SK-N-SH (cell line): ENCODE data around the gene EIF3D. TPM values are rescaled to one million over a fixed set of nuclear protein-coding genes. Genes with fewer than 3 reads are reported as not detected.

Source experiments
- CTCF ChIA-PET: fragments of 300-600, 350-600 bp; formaldehyde crosslinking; extraction: SDS; loops from one replicate; lab custom pipeline; 2021; lab: Yijun Ruan, JAX
- POLR2A ChIA-PET: fragments of 350-600 bp; sonication (Branson Sonifier 250); formaldehyde crosslinking; extraction: SDS; loops from one replicate; lab custom pipeline; 2020; ENCODE audit warnings: antibody characterized with exemption, inconsistent platforms; lab: Yijun Ruan, JAX
- DNase-seq: peaks from one replicate; pipeline ENCODE4 v3.0.0; 2012
- H2AFZ ChIP-seq: fragments of 200-600 bp; sonication (generic); 2 replicates; pipeline ENCODE4 v1.8.1; 2016; ENCODE audit warnings: antibody characterized with exemption, mild to moderate bottlenecking, low read depth
- H3F3A ChIP-seq: fragments of 200-600 bp; sonication (generic); replicated peaks from 2 replicates; pipeline ENCODE3; 2016; ENCODE audit warnings: antibody characterized with exemption, mild to moderate bottlenecking; ENCODE audit not compliant: insufficient read depth
- H3K27ac ChIP-seq, 2 experiments: fragments of 200-500 bp in 1 of 2; fragments of 200-600 bp in 1 of 2; sonication (Bioruptor generic) in 1 of 2; sonication (generic), shearing (Covaris generic) in 1 of 2; 2 replicates each; pipeline versions ENCODE4 v1.5.1 to v1.6.1; 2014 to 2016; ENCODE audit warnings: low read depth in 2 of 2, inconsistent platforms in 1 of 2, low read length in 1 of 2, mild to moderate bottlenecking in 1 of 2, mixed read lengths in 1 of 2
- H3K27me3 ChIP-seq: fragments of 200-600 bp; sonication (generic), shearing (Covaris generic); 2 replicates; pipeline ENCODE4 v1.6.1; 2016; ENCODE audit warnings: mixed run types; ENCODE audit not compliant: insufficient read depth
- H3K36me3 ChIP-seq, 2 experiments: fragments of 200-500 bp in 1 of 2; fragments of 200-600 bp in 1 of 2; sonication (Bioruptor generic) in 1 of 2; sonication (generic) in 1 of 2; replicated peaks in 1 of 2; 2 replicates each; pipeline versions ENCODE3 to v1.5.1; 2014 to 2016; ENCODE audit warnings: low read length in 1 of 2, mild to moderate bottlenecking in 1 of 2; ENCODE audit not compliant: insufficient read depth in 2 of 2, control insufficient read depth in 1 of 2
- H3K4me1 ChIP-seq, 2 experiments: fragments of 200-500 bp in 1 of 2; fragments of 200-600 bp in 1 of 2; sonication (Bioruptor generic) in 1 of 2; sonication (generic), shearing (Covaris generic) in 1 of 2; 2 replicates each; pipeline versions ENCODE4 v1.5.1 to v1.6.1; 2014 to 2016; ENCODE audit warnings: low read depth in 1 of 2, low read length in 1 of 2, mixed run types in 1 of 2; ENCODE audit not compliant: insufficient read depth in 2 of 2, control insufficient read depth in 1 of 2
- H3K4me2 ChIP-seq: fragments of 200-600 bp; sonication (generic), shearing (Covaris generic); 2 replicates; pipeline ENCODE4 v1.6.1; 2017; ENCODE audit warnings: mixed run types
- H3K4me3 ChIP-seq, 2 experiments: fragments of 200-500 bp in 1 of 2; fragments of 200-600 bp in 1 of 2; sonication (Bioruptor generic) in 1 of 2; sonication (generic), shearing (Covaris generic) in 1 of 2; 2 replicates each; pipeline versions ENCODE4 v1.5.1 to v1.8.1; 2014 to 2016; ENCODE audit warnings: low read depth in 2 of 2, inconsistent platforms in 1 of 2, low read length in 1 of 2, mild to moderate bottlenecking in 1 of 2, mixed read lengths in 1 of 2, moderate library complexity in 1 of 2
- H3K79me2 ChIP-seq: fragments of 200-600 bp; sonication (generic); 2 replicates; pipeline ENCODE4 v1.8.1; 2017; ENCODE audit warnings: mild to moderate bottlenecking; ENCODE audit not compliant: insufficient read depth
- H3K9ac ChIP-seq: fragments of 200-600 bp; sonication (generic); 2 replicates; pipeline ENCODE4 v1.6.1; 2017; ENCODE audit warnings: mixed run types
- H3K9me2 ChIP-seq: fragments of 200-600 bp; sonication (generic); 2 replicates; pipeline ENCODE4 v1.6.1; 2017; ENCODE audit warnings: mixed run types
- H3K9me3 ChIP-seq: fragments of 200-600 bp; sonication (generic); 2 replicates; pipeline ENCODE4 v1.6.1; 2017; ENCODE audit warnings: mixed run types, mild to moderate bottlenecking, moderate library complexity
- H4K20me1 ChIP-seq: fragments of 200-600 bp; sonication (generic); 2 replicates; pipeline ENCODE4 v1.6.1; 2017; ENCODE audit warnings: mild to moderate bottlenecking, mixed run types; ENCODE audit not compliant: insufficient read depth
- ELF1 ChIP-seq: IDR thresholded peaks from 2 replicates; pipeline ENCODE4 v1.4.0; 2012
- JUND ChIP-seq: IDR thresholded peaks from 2 replicates; pipeline ENCODE4 v1.4.0; 2012
- MEF2A ChIP-seq: IDR thresholded peaks from 2 replicates; pipeline ENCODE4 v1.4.0; 2012; ENCODE audit warnings: low read depth, borderline replicate concordance
- POLR2AphosphoS5 ChIP-seq: IDR thresholded peaks from 2 replicates; pipeline ENCODE4 v1.6.1; 2012; ENCODE audit warnings: low read depth, low read length
- RAD21 ChIP-seq: IDR thresholded peaks from 2 replicates; pipeline ENCODE4 v1.6.1; 2012; ENCODE audit warnings: mild to moderate bottlenecking, low read length
- RCOR1 ChIP-seq: fragments of 150-350 bp; IDR thresholded peaks from 2 replicates; pipeline ENCODE4 v1.6.1; 2017; ENCODE audit warnings: antibody characterized with exemption, low read length
- SIN3A ChIP-seq: IDR thresholded peaks from 2 replicates; pipeline ENCODE4 v1.6.1; 2012; ENCODE audit warnings: low read depth, mild to moderate bottlenecking, low read length, moderate library complexity, borderline replicate concordance
- SMC3 ChIP-seq: IDR thresholded peaks from 2 replicates; pipeline ENCODE4 v1.6.1; 2012; ENCODE audit warnings: low read depth, low read length, improper control_type of control experiment
- WGBS: methylation state at CpG from one replicate; pipeline ENCODE4 v1.1.6; 2017; ENCODE audit warnings: low lambda C conversion rate; 5-methylcytosine and 5-hydroxymethylcytosine counted together
- polyA plus RNA-seq, 3 experiments: library from polyadenylated mRNA; depleted of rRNA; stranded (reverse); fragments of >200 nt; gene quantifications; 2 replicates each; pipeline ENCODE4 v1.2.3, GENCODE V29; 2012
- TF ChIP-seq, protein P1 (sequence below): IDR thresholded peaks from 2 replicates; pipeline ENCODE4 v1.4.0; 2012; ENCODE audit warnings: low read depth
- TF ChIP-seq, protein P2 (sequence below): fragments of 200-600 bp; sonication (generic); IDR thresholded peaks from 2 replicates; pipeline ENCODE4 v1.6.1; 2017; ENCODE audit warnings: antibody characterized with exemption, mild to moderate bottlenecking, moderate library complexity

EIF3D gene
- polyA plus RNA-seq, 1 of the 3 experiments (the other 2 are of a cell fraction): 423 TPM

DNA sequence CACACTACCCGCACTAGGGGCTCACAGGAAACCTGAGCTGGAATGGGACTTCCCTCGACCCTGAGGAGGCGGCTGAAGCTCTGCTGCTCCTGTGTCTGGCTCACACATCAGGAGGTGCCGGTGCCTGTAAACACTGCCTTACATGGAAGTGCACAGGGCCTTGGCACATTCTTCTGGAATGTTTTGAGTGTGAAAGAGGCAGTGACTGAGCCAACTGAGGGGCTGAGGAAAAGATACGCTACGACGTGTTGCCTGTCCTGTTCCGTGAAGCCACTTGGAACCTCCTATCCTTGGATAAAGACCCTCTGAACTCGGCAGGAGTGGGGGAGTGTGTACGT lies 58.0 kb downstream of the EIF3D start (continued):
- TF ChIP-seq MEF2A (no peak), RAD21 (no peak)

DNA sequence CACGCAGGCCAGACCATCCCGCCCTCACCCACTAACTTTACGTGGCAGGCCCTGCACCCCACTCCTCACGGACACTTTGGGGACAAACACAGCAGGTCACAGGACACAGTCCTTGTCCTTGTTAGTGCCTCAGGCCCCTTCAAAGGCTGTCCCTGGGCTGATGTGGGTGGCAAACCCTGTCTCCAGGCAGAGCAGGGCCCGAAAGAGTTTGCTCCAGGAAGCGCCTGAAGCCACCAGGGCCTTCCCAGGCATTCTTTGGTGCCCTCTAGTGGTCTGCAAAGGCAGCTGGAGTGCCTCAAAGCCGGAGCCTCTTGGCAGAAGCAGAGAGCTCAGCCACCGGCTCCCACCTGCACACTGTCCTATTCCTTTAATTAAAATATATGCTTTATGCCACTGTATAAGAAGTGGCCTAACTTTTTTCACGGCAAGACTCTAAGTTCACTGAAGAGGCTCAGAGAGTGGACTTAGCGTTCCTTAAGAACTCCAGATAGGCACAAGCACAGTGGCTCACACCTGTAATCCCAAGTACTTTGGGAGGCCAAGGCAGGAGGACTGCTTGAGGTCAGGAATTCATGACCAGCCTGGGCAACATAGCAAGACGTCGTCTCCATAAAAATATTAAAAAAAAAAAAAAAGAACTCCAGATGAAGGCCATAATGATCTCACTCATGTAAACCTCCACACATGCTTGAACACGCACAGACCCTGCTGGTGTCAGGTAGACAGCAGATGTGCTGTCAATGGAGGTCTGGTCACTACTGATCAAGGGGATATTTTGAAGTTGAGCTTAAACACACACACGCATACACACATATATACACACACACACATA lies 58.6 kb downstream of the EIF3D start:
- 0 out of 2 replicates have a peak overlapping the region, but pooled peaks have one; percentile 4 for H3K4me2 ChIP-seq
- peak; percentile 82 for DNase-seq
- H3K36me3 ChIP-seq: peaks cover 10 to 15% of the 10 kb centered on the region in 2 experiments
- no peaks in the 10 kb centered on the region for H3K27me3 ChIP-seq
- no peak overlapping the region for H2AFZ ChIP-seq
- peak overlapping the region; percentile 8; the same call in 1 of the 2 replicates for H3K9ac ChIP-seq
- H3K27ac ChIP-seq: peak overlapping the region in 1 of 2 experiments; percentile 100; a peak in 2 of 4 replicates
- POLR2A ChIA-PET: interaction anchor here (0.8 to 2.7 kb wide), 2 partner anchors 15 to 170 kb away, joined by 4 to 10 read pairs; no protein-coding TSS in a partner anchor
- no peaks in the 10 kb centered on the region for H4K20me1 ChIP-seq
- CTCF ChIA-PET: interaction anchor here (0.6 to 16.8 kb wide), 52 partner anchors 8 to 329 kb away, joined by 3 to 329 read pairs (median 4); partner anchors contain the start of genes MYH9 and TXN2
- 56% methylated on average over 12 of the region's 14 CpGs for WGBS
- H3K4me3 ChIP-seq: no peak overlapping the region
- H3K9me2 ChIP-seq: no peaks in the 10 kb centered on the region
- H3F3A ChIP-seq: peaks cover 45% of the 10 kb centered on the region
- peak; percentile 20; the same call in 1 of the 2 replicates for TF ChIP-seq POLR2AphosphoS5
- TF ChIP-seq, protein P1, sequence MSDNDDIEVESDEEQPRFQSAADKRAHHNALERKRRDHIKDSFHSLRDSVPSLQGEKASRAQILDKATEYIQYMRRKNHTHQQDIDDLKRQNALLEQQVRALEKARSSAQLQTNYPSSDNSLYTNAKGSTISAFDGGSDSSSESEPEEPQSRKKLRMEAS: peak; percentile 28; the same call in 1 of the 2 replicates
- TF ChIP-seq SIN3A: peak; percentile 54; the same call in 1 of the 2 replicates
- TF ChIP-seq, protein P2, sequence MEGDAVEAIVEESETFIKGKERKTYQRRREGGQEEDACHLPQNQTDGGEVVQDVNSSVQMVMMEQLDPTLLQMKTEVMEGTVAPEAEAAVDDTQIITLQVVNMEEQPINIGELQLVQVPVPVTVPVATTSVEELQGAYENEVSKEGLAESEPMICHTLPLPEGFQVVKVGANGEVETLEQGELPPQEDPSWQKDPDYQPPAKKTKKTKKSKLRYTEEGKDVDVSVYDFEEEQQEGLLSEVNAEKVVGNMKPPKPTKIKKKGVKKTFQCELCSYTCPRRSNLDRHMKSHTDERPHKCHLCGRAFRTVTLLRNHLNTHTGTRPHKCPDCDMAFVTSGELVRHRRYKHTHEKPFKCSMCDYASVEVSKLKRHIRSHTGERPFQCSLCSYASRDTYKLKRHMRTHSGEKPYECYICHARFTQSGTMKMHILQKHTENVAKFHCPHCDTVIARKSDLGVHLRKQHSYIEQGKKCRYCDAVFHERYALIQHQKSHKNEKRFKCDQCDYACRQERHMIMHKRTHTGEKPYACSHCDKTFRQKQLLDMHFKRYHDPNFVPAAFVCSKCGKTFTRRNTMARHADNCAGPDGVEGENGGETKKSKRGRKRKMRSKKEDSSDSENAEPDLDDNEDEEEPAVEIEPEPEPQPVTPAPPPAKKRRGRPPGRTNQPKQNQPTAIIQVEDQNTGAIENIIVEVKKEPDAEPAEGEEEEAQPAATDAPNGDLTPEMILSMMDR: peak; percentile 94
- TF ChIP-seq RAD21: peak; percentile 93
- peak; percentile 93 for TF ChIP-seq SMC3
- TF ChIP-seq ELF1: peak; percentile 64
- TF ChIP-seq RCOR1: no peak
- no peak for TF ChIP-seq JUND
- peaks cover 3 to 45% of the 10 kb centered on the region in 2 experiments; a peak in 3 of 4 replicates for H3K4me1 ChIP-seq
- H3K79me2 ChIP-seq: peaks cover 28% of the 10 kb centered on the region
- H3K9me3 ChIP-seq: no peaks in the 10 kb centered on the region

DNA sequence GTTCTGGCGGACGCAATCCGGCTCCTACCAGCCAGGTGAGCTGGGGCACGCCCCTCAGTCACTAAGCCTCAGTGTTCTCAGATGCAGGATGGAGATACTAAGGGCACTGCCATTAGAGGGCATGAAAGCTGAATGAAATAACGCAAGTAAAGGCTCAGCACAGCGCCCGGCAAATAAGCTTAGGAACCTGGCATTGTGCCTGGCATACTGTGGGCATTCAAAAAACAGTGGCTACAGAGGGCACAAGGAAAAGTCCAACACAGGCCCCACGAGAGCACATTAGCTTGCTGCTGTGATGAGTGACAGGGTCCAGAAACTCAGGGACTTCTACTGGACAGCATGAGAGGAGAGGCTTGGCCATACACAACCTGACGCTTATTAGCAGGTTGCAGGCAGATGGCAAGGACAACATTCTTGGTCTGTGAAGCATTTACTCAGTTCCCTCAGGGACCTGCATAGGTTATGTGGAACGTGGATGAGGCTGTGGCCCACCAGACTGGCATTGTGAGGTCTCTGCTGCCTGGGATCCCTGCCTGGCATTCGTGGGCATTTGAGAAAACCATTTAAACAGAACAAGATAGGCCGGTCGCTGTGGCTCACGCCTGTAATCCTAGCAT lies 59.8 kb downstream of the EIF3D start:
- H3K79me2 ChIP-seq: peaks cover 28% of the 10 kb centered on the region
- peaks cover 3 to 53% of the 10 kb centered on the region in 2 experiments; a peak in 3 of 4 replicates for H3K4me1 ChIP-seq
- H3K36me3 ChIP-seq: peaks cover 8% of the 10 kb centered on the region in 2 experiments
- peaks cover 47% of the 10 kb centered on the region for H3F3A ChIP-seq
- H3K9me2 ChIP-seq: no peaks in the 10 kb centered on the region
- no peaks in the 10 kb centered on the region for H4K20me1 ChIP-seq
- H3K9me3 ChIP-seq: no peaks in the 10 kb centered on the region
- 86% methylated on average over 13 of the region's 14 CpGs for WGBS
- peak overlapping the region in 1 of 2 experiments; percentile 100; a peak in 1 of 4 replicates for H3K27ac ChIP-seq
- TF ChIP-seq RAD21: no peak
- H2AFZ ChIP-seq: no peak overlapping the region
- no peak overlapping the region for H3K4me3 ChIP-seq
- no peak overlapping the region for H3K4me2 ChIP-seq
- H3K27me3 ChIP-seq: no peaks in the 10 kb centered on the region
- CTCF ChIA-PET: interaction anchor here (0.5 to 16.8 kb wide), 11 partner anchors 9 to 406 kb away, joined by 3 to 329 read pairs (median 16); partner anchors contain the start of gene TXN2
- no peak overlapping the region; the same call in 1 of the 2 replicates for H3K9ac ChIP-seq
- DNase-seq: no peak
- POLR2A ChIA-PET: no interaction called here
